ENCODE results near the gene TMA16. TPM values are rescaled to one million over a fixed set of nuclear protein-coding genes. Genes with fewer than 3 reads are reported as not detected.

Gene TMA16
- total and polyA plus RNA-seq, 2 of the 8 experiments (the other 6 are each of a cell fraction or from before 2014, with no cell fraction given): 8.0 to 64.2 TPM

GRCh38 chr4:163474027-163474426, 20.5 kb upstream of the TMA16 start:
- H3K4me1 ChIP-seq (replicated peaks in 1 of 4; ENCODE audit: control insufficient read depth in 3 of 4, insufficient read depth in 4 of 4, low read length in 3 of 4): no peaks in the 10 kb centered on the region
- 88% methylated on average over 3 of the region's 3 CpGs; no CpG with 5 or more reads in 1 of the 2 experiments for WGBS, 2 experiments (ENCODE audit: extremely low coverage in 1 of 2, insufficient coverage in 1 of 2, insufficient read length in 1 of 2, insufficient replicate concordance in 2 of 2, low coverage in 1 of 2, low lambda C conversion rate in 2 of 2, missing lambda C conversion rate in 1 of 2)
- ChIA-PET POLR2A (ENCODE audit: partially characterized antibody) (interaction anchor here (1.4 kb wide), 1 partner anchor 20 kb away, joined by 5 read pairs; the partner anchor contains the start of gene TMA16), CTCF (ENCODE audit: partially characterized antibody) (interaction anchor here (1.4 kb wide), 1 partner anchor 74 kb away, joined by 3 read pairs; no protein-coding TSS in a partner anchor)
- no peak overlapping the region for H4K91ac ChIP-seq (replicated peaks; ENCODE audit: insufficient read length, low read length)
- no peak overlapping the region for H2AFZ ChIP-seq (ENCODE audit: low read length)
- no peak overlapping the region for H3K14ac ChIP-seq (ENCODE audit: insufficient read length)
- H4K8ac ChIP-seq (ENCODE audit: extremely low read depth, insufficient read depth, low read length): no peak overlapping the region
- no peaks in the 10 kb centered on the region for H3K23me2 ChIP-seq (ENCODE audit: low read depth, low read length)
- no peak overlapping the region for H3K4me3 ChIP-seq (ENCODE audit: extremely low read depth in 1 of 4, insufficient read depth in 2 of 4, low read depth in 3 of 4, low read length in 4 of 4)
- no peak for DNase-seq (ENCODE audit: low read depth in 1 of 2, low spot score in 2 of 2)
- no peak overlapping the region for H3K18ac ChIP-seq (ENCODE audit: extremely low read depth, low read length)
- H3K23ac ChIP-seq (ENCODE audit: insufficient read length): no peak overlapping the region
- no peaks in the 10 kb centered on the region for H4K20me1 ChIP-seq (replicated peaks in 1 of 2; ENCODE audit: control insufficient read depth in 1 of 2, insufficient read depth in 2 of 2, low read length in 2 of 2)
- no peak overlapping the region for H3K4me2 ChIP-seq (ENCODE audit: insufficient read depth in 1 of 2, low read depth in 2 of 2, low read length in 2 of 2)
- H2BK15ac ChIP-seq (ENCODE audit: low read length): no peak overlapping the region
- no peak overlapping the region for H2AK5ac ChIP-seq (ENCODE audit: low read depth, low read length)
- H3K79me1 ChIP-seq (ENCODE audit: low read depth, low read length): no peaks in the 10 kb centered on the region
- no peaks in the 10 kb centered on the region; a peak in 1 of 4 replicates for H3K79me2 ChIP-seq (ENCODE audit: control insufficient read depth in 1 of 2, insufficient read depth in 2 of 2, low read length in 2 of 2)
- no peak overlapping the region for H2BK120ac ChIP-seq (replicated peaks; ENCODE audit: low read depth, low read length)
- H4K5ac ChIP-seq (ENCODE audit: insufficient read length, low read depth, low read length): no peak overlapping the region
- H3K9me3 ChIP-seq (ENCODE audit: insufficient read depth in 2 of 2, low read depth in 1 of 2, low read length in 1 of 2): no peaks in the 10 kb centered on the region
- no peak overlapping the region for H3K9ac ChIP-seq (replicated peaks in 1 of 4; ENCODE audit: extremely low read depth in 1 of 4, low read depth in 3 of 4, low read length in 3 of 4)
- H2BK12ac ChIP-seq (ENCODE audit: low read depth, low read length): no peak overlapping the region
- no peak overlapping the region for H3K4ac ChIP-seq (replicated peaks; ENCODE audit: insufficient read length, low read depth, low read length)
- no peak overlapping the region for H2BK20ac ChIP-seq (ENCODE audit: low read length)
- no peaks in the 10 kb centered on the region for H3K36me3 ChIP-seq (ENCODE audit: control insufficient read depth in 2 of 4, insufficient read depth in 4 of 4, low read length in 3 of 4)
- no peaks in the 10 kb centered on the region for H3K27me3 ChIP-seq (replicated peaks in 1 of 4; ENCODE audit: control insufficient read depth in 3 of 4, extremely low read depth in 1 of 4, insufficient read depth in 3 of 4, low read length in 3 of 4)
- no peak overlapping the region for H3K27ac ChIP-seq (ENCODE audit: low read depth, low read length)
- H3K56ac ChIP-seq (replicated peaks; ENCODE audit: insufficient read length, low read depth, low read length): no peak overlapping the region
- no peak for FAIRE-seq
- H2BK5ac ChIP-seq (ENCODE audit: low read depth, low read length): no peak overlapping the region
- TF ChIP-seq TAF7 (optimal IDR thresholded peaks at IDR 0.05; ENCODE audit: borderline replicate concordance, low read depth, low read length) (no peak), E2F6 (IDR thresholded peaks at IDR 0.05) (no peak), JUND (IDR thresholded peaks at IDR 0.05; ENCODE audit: low read length) (no peak), SIX5 (IDR thresholded peaks at IDR 0.05; ENCODE audit: low read depth, low read length) (no peak), CHD1 (IDR thresholded peaks at IDR 0.05; ENCODE audit: low read depth, low read length) (no peak), SP4 (IDR thresholded peaks at IDR 0.05; ENCODE audit: low read length) (no peak), NRF1 (IDR thresholded peaks at IDR 0.05; ENCODE audit: low read depth, low read length) (no peak), CEBPB (IDR thresholded peaks at IDR 0.05; ENCODE audit: low read depth, low read length) (no peak), TCF12 (IDR thresholded peaks at IDR 0.05; ENCODE audit: low read depth, low read length) (no peak), ZNF274 (IDR thresholded peaks at IDR 0.05; ENCODE audit: borderline replicate concordance, extremely low read depth, low read length) (no peak), KDM1A (IDR thresholded peaks at IDR 0.05; ENCODE audit: borderline replicate concordance, low read length) (no peak), POLR2AphosphoS5 (IDR thresholded peaks at IDR 0.05; ENCODE audit: low read depth, low read length) (no peak), CBX8 (IDR thresholded peaks at IDR 0.05; ENCODE audit: borderline replicate concordance, low read depth, low read length) (no peak), SP1 (IDR thresholded peaks at IDR 0.05; ENCODE audit: low read depth, low read length) (no peak), TBP (IDR thresholded peaks at IDR 0.05; ENCODE audit: low read depth, low read length) (no peak)
